ENCODE measurements around the gene FLCN.

Gene FLCN

DNA sequence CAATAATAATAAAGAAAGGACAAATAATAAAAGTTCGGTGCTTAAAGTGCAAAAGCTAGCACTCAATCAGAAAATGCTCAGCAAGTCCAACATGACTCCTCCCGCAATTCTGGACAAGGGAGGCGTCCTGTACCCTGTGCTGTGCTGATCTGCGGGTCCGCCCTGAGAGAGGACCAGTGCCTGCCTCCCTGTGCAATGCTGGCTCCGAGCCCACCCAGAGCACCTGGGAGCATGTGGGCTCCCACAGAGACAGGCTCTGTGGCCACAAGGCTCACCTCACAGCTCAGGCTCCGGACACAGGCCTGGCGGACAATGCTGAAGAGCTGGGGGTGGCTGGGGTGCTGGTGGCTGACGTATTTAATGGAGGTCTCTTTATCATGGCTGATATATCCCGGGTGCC, 11.1 kb downstream of the FLCN start:
- Histone ChIP-seq H3K9me3 (ENCODE audit: control insufficient read depth, low read length) (no peaks in the 10 kb centered on the region), H3K27ac (ENCODE audit: insufficient read depth, low read depth, low read length, poor library complexity, severe bottlenecking) (no peak overlapping the region), H3K36me3 (ENCODE audit: control insufficient read depth, insufficient read depth, low read length) (peaks cover 47% of the 10 kb centered on the region), H3K4me1 (ENCODE audit: control insufficient read depth, insufficient read depth, low read length) (no peaks in the 10 kb centered on the region), H3K27me3 (ENCODE audit: control insufficient read depth, insufficient read depth, low read length, poor library complexity, severe bottlenecking) (no peaks in the 10 kb centered on the region), H3K4me3 (ENCODE audit: insufficient read depth, low read depth, low read length) (no peak overlapping the region)
- WGBS, 2 experiments, result 92 to 95% methylated on average over 10 of the region's 10 CpGs

GRCh38 chr17:17224137-17224536, 12.8 kb downstream of the FLCN start:
- Histone ChIP-seq H3K9me3 (ENCODE audit: control insufficient read depth, low read length) (no peaks in the 10 kb centered on the region), H3K4me3 (ENCODE audit: insufficient read depth, low read depth, low read length) (no peak overlapping the region), H3K27me3 (ENCODE audit: control insufficient read depth, insufficient read depth, low read length, poor library complexity, severe bottlenecking) (no peaks in the 10 kb centered on the region), H3K4me1 (ENCODE audit: control insufficient read depth, insufficient read depth, low read length) (no peaks in the 10 kb centered on the region), H3K27ac (ENCODE audit: insufficient read depth, low read depth, low read length, poor library complexity, severe bottlenecking) (no peak overlapping the region), H3K36me3 (ENCODE audit: control insufficient read depth, insufficient read depth, low read length) (peaks cover 52% of the 10 kb centered on the region)
- WGBS, 2 experiments, result 93 to 94% methylated on average over 8 of the region's 8 CpGs

GRCh38 chr17:17223736-17224135, 13.2 kb downstream of the FLCN start:
- 92 to 93% methylated on average over 16 of the region's 16 CpGs for WGBS, 2 experiments
- Histone ChIP-seq H3K27ac (ENCODE audit: insufficient read depth, low read depth, low read length, poor library complexity, severe bottlenecking) (no peak overlapping the region), H3K4me3 (ENCODE audit: insufficient read depth, low read depth, low read length) (no peak overlapping the region), H3K4me1 (ENCODE audit: control insufficient read depth, insufficient read depth, low read length) (no peaks in the 10 kb centered on the region), H3K36me3 (ENCODE audit: control insufficient read depth, insufficient read depth, low read length) (peaks cover 51% of the 10 kb centered on the region), H3K9me3 (ENCODE audit: control insufficient read depth, low read length) (no peaks in the 10 kb centered on the region), H3K27me3 (ENCODE audit: control insufficient read depth, insufficient read depth, low read length, poor library complexity, severe bottlenecking) (no peaks in the 10 kb centered on the region)

DNA sequence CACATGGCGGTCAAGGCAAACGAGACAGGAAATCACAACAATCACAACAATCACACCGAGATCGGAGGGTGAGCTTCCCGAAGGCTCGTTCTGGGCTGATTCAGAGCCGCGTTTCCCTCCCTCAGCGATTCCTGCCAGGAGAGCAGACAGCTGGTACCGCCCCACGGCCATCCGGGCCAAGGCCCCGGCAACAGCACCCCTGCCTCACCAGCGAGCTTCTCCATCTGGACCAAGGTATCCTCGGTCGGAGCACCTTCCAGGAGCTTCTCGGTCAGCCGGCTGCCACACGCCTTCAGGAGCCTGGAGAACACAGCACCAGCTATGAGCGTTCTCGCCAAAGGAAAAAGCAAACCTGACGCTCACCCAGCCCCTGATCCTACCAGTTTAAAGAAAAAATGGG, 15.6 kb downstream of the FLCN start:
- peaks cover 49% of the 10 kb centered on the region for H3K36me3 ChIP-seq (ENCODE audit: control insufficient read depth, insufficient read depth, low read length)
- H3K27me3 ChIP-seq (ENCODE audit: control insufficient read depth, insufficient read depth, low read length, poor library complexity, severe bottlenecking), result no peaks in the 10 kb centered on the region
- no peaks in the 10 kb centered on the region for H3K4me1 ChIP-seq (ENCODE audit: control insufficient read depth, insufficient read depth, low read length)
- H3K27ac ChIP-seq (ENCODE audit: insufficient read depth, low read depth, low read length, poor library complexity, severe bottlenecking), result no peak overlapping the region
- H3K4me3 ChIP-seq (ENCODE audit: insufficient read depth, low read depth, low read length), result no peak overlapping the region
- H3K9me3 ChIP-seq (ENCODE audit: control insufficient read depth, low read length), result no peaks in the 10 kb centered on the region
- 96% methylated on average over 22 of the region's 22 CpGs for WGBS, 2 experiments

DNA sequence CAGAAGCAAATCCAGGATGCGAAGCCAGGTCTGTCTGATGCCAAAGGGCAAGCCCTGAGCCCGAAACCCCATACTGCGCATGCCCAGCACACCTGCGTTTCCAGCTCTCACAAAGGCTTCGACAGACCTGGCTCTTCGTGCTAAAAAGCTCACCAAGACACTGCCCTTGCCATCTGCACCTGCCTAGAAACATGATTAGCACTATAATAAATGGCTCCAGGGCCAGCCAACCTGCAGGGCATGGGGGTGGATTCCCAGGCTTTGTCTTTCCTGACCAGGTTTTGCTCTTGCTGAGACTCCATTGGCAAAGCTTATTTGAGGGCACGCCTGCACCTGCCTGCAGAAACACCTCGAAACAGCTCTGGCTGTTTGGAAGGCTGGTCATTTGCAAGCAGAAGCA, 16.4 kb downstream of the FLCN start:
- Histone ChIP-seq H3K27ac (ENCODE audit: insufficient read depth, low read depth, low read length, poor library complexity, severe bottlenecking) (no peak overlapping the region), H3K4me3 (ENCODE audit: insufficient read depth, low read depth, low read length) (no peak overlapping the region), H3K27me3 (ENCODE audit: control insufficient read depth, insufficient read depth, low read length, poor library complexity, severe bottlenecking) (no peaks in the 10 kb centered on the region), H3K9me3 (ENCODE audit: control insufficient read depth, low read length) (no peaks in the 10 kb centered on the region), H3K36me3 (ENCODE audit: control insufficient read depth, insufficient read depth, low read length) (peaks cover 42% of the 10 kb centered on the region), H3K4me1 (ENCODE audit: control insufficient read depth, insufficient read depth, low read length) (no peaks in the 10 kb centered on the region)
- WGBS, 2 experiments, result 93 to 94% methylated on average over 8 of the region's 8 CpGs

DNA sequence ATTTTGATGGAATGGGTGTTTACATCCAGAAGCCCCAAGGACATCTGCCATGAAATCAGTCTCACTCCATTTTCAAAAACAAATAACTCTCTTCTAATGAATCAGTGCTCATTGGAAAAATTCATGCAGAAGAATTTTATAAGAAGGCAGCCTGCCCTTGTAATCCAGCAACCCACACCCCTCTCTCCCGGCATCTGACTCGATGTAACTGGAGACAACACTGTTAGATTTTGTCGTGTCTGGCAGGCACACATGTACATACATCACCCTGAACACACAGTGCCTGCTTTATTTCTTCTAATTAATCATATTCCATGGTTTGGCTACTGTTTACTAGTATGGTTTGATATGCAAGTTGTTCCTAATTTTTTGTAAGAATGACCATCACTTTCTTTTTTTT, 19.0 kb downstream of the FLCN start:
- Histone ChIP-seq H3K4me1 (ENCODE audit: control insufficient read depth, insufficient read depth, low read length) (no peaks in the 10 kb centered on the region), H3K27me3 (ENCODE audit: control insufficient read depth, insufficient read depth, low read length, poor library complexity, severe bottlenecking) (no peaks in the 10 kb centered on the region), H3K36me3 (ENCODE audit: control insufficient read depth, insufficient read depth, low read length) (peaks cover 25% of the 10 kb centered on the region), H3K9me3 (ENCODE audit: control insufficient read depth, low read length) (no peaks in the 10 kb centered on the region), H3K27ac (ENCODE audit: insufficient read depth, low read depth, low read length, poor library complexity, severe bottlenecking) (no peak overlapping the region), H3K4me3 (ENCODE audit: insufficient read depth, low read depth, low read length) (no peak overlapping the region)
- WGBS, 2 experiments, result 93 to 96% methylated on average over 3 of the region's 3 CpGs

DNA sequence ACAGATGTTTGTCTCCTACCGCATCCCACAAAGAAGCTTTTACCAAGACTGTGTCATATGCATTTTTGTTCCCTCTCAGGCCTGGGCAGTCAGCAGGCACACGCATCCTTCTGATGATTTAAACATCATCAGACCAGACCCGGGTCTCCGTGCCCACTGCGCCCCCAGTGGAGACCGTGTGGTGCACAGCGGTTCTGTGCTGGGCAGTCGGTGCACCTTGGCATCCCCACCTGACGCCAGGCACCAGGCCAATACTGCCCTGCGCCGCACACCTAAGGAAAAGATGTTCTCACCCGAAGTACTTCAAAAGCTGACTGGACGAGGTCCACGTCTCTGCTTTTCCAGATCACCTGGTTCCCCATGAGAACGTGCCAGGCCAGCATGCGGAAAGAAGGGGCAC, 20.2 kb downstream of the FLCN start:
- no peaks in the 10 kb centered on the region for H3K4me1 ChIP-seq (ENCODE audit: control insufficient read depth, insufficient read depth, low read length)
- H3K9me3 ChIP-seq (ENCODE audit: control insufficient read depth, low read length), result no peaks in the 10 kb centered on the region
- no peak overlapping the region for H3K27ac ChIP-seq (ENCODE audit: insufficient read depth, low read depth, low read length, poor library complexity, severe bottlenecking)
- H3K4me3 ChIP-seq (ENCODE audit: insufficient read depth, low read depth, low read length), result no peak overlapping the region
- 93 to 94% methylated on average over 16 of the region's 16 CpGs for WGBS, 2 experiments
- H3K36me3 ChIP-seq (ENCODE audit: control insufficient read depth, insufficient read depth, low read length), result peaks cover 28% of the 10 kb centered on the region
- no peaks in the 10 kb centered on the region for H3K27me3 ChIP-seq (ENCODE audit: control insufficient read depth, insufficient read depth, low read length, poor library complexity, severe bottlenecking)

GRCh38 chr17:17216236-17216635, 20.7 kb downstream of the FLCN start:
- H3K9me3 ChIP-seq (ENCODE audit: control insufficient read depth, low read length), result no peaks in the 10 kb centered on the region
- 96 to 97% methylated on average over 17 of the region's 17 CpGs for WGBS, 2 experiments
- H3K27me3 ChIP-seq (ENCODE audit: control insufficient read depth, insufficient read depth, low read length, poor library complexity, severe bottlenecking), result no peaks in the 10 kb centered on the region
- no peak overlapping the region for H3K27ac ChIP-seq (ENCODE audit: insufficient read depth, low read depth, low read length, poor library complexity, severe bottlenecking)
- H3K4me1 ChIP-seq (ENCODE audit: control insufficient read depth, insufficient read depth, low read length), result no peaks in the 10 kb centered on the region
- peaks cover 28% of the 10 kb centered on the region for H3K36me3 ChIP-seq (ENCODE audit: control insufficient read depth, insufficient read depth, low read length)
- H3K4me3 ChIP-seq (ENCODE audit: insufficient read depth, low read depth, low read length), result no peak overlapping the region

- Histone ChIP-seq H3K36me3 (ENCODE audit: control insufficient read depth, insufficient read depth, low read length) (peaks cover 28% of the 10 kb centered on the region), H3K4me1 (ENCODE audit: control insufficient read depth, insufficient read depth, low read length) (no peaks in the 10 kb centered on the region), H3K4me3 (ENCODE audit: insufficient read depth, low read depth, low read length) (no peak overlapping the region), H3K9me3 (ENCODE audit: control insufficient read depth, low read length) (no peaks in the 10 kb centered on the region), H3K27ac (ENCODE audit: insufficient read depth, low read depth, low read length, poor library complexity, severe bottlenecking) (no peak overlapping the region), H3K27me3 (ENCODE audit: control insufficient read depth, insufficient read depth, low read length, poor library complexity, severe bottlenecking) (no peaks in the 10 kb centered on the region)
- 93 to 96% methylated on average over 8 of the region's 8 CpGs for WGBS, 2 experiments
Measured at GRCh38 chr17:17215575-17215974, 21.4 kb downstream of the FLCN start.

GRCh38 chr17:17214646-17215436, 22.1 kb downstream of the FLCN start:
- no peaks in the 10 kb centered on the region for H3K27me3 ChIP-seq (ENCODE audit: control insufficient read depth, insufficient read depth, low read length, poor library complexity, severe bottlenecking)
- H3K36me3 ChIP-seq (ENCODE audit: control insufficient read depth, insufficient read depth, low read length), result peaks cover 23% of the 10 kb centered on the region
- H3K4me1 ChIP-seq (ENCODE audit: control insufficient read depth, insufficient read depth, low read length), result no peaks in the 10 kb centered on the region
- H3K9me3 ChIP-seq (ENCODE audit: control insufficient read depth, low read length), result no peaks in the 10 kb centered on the region
- no peak overlapping the region for H3K27ac ChIP-seq (ENCODE audit: insufficient read depth, low read depth, low read length, poor library complexity, severe bottlenecking)
- 93 to 95% methylated on average over 27 of the region's 27 CpGs for WGBS, 2 experiments
- no peak overlapping the region for H3K4me3 ChIP-seq (ENCODE audit: insufficient read depth, low read depth, low read length)
